Measurements from ENCODE around the gene ZNF598. TPM values are rescaled to one million over a fixed set of nuclear protein-coding genes. Genes with fewer than 3 reads are reported as not detected.

The ZNF598 gene
- total and polyA plus RNA-seq, 7 donors: 12.8 to 57.0 (median 20.3) TPM

GRCh38 chr16:2053211-2053610 lies 43.6 kb upstream of the ZNF598 start:
- no peaks in the 10 kb centered on the region for H3K27me3 ChIP-seq
- no peaks in the 10 kb centered on the region for H3K9me3 ChIP-seq
- peaks cover 0 to 12% (median 10%) of the 10 kb centered on the region in 4 donors for H3K4me1 ChIP-seq
- H3K4me3 ChIP-seq: no peak overlapping the region
- TF ChIP-seq POLR2AphosphoS5 (IDR thresholded peaks at IDR 0.05): no peak
- no peak for TF ChIP-seq POLR2A (IDR thresholded peaks at IDR 0.05)
- TF ChIP-seq, protein P1, sequence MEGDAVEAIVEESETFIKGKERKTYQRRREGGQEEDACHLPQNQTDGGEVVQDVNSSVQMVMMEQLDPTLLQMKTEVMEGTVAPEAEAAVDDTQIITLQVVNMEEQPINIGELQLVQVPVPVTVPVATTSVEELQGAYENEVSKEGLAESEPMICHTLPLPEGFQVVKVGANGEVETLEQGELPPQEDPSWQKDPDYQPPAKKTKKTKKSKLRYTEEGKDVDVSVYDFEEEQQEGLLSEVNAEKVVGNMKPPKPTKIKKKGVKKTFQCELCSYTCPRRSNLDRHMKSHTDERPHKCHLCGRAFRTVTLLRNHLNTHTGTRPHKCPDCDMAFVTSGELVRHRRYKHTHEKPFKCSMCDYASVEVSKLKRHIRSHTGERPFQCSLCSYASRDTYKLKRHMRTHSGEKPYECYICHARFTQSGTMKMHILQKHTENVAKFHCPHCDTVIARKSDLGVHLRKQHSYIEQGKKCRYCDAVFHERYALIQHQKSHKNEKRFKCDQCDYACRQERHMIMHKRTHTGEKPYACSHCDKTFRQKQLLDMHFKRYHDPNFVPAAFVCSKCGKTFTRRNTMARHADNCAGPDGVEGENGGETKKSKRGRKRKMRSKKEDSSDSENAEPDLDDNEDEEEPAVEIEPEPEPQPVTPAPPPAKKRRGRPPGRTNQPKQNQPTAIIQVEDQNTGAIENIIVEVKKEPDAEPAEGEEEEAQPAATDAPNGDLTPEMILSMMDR (IDR thresholded peaks at IDR 0.05): no peak
- TF ChIP-seq EP300 (IDR thresholded peaks at IDR 0.05): no peak
- intact Hi-C loops (cut with DNase I): no loop called here
- no peak overlapping the region for H3K27ac ChIP-seq
- WGBS, 2 donors: 97% methylated on average over 21 of the region's 21 CpGs
- DNase-seq: no peak
- peaks cover 15 to 69% (median 38%) of the 10 kb centered on the region in 4 donors for H3K36me3 ChIP-seq

- H3K27ac ChIP-seq: peak overlapping the region; percentile 79 to 84 (median 82)
- peak overlapping the region; percentile 87 to 95 (median 92) for H3K4me3 ChIP-seq
- peaks cover 0 to 35% (median 28%) of the 10 kb centered on the region in 4 donors for H3K4me1 ChIP-seq
- no peak for DNase-seq
- no peaks in the 10 kb centered on the region for H3K9me3 ChIP-seq
- WGBS, 2 donors: 1% methylated on average over 30 of the region's 30 CpGs
- TF ChIP-seq EP300 (IDR thresholded peaks at IDR 0.05) (no peak), POLR2A (IDR thresholded peaks at IDR 0.05) (no peak), POLR2AphosphoS5 (IDR thresholded peaks at IDR 0.05) (no peak)
- TF ChIP-seq, protein P1 (IDR thresholded peaks at IDR 0.05): no peak
- intact Hi-C loops (cut with DNase I): no loop called here
- peaks cover 12 to 43% (median 17%) of the 10 kb centered on the region in 4 donors for H3K36me3 ChIP-seq
- no peaks in the 10 kb centered on the region for H3K27me3 ChIP-seq
Measured at GRCh38 chr16:2048116-2048543, 38.5 kb upstream of the ZNF598 start.

- no peaks in the 10 kb centered on the region for H3K27me3 ChIP-seq
- intact Hi-C loops (cut with DNase I): loop anchor here (2.0 kb wide), 1 partner anchor 21 kb away; the partner anchor contains the start of gene NHERF2
- peak within 1 kb of the TSS; percentile 87 to 95 (median 92) for H3K4me3 ChIP-seq
- no peaks in the 10 kb centered on the region for H3K9me3 ChIP-seq
- peak; percentile 98 for DNase-seq
- H3K36me3 ChIP-seq: peaks cover 9 to 40% (median 14%) of the 10 kb centered on the region in 4 donors
- TF ChIP-seq POLR2AphosphoS5 (IDR thresholded peaks at IDR 0.05) (peak in 3 of 4 donors; percentile 43 to 78 (median 45)), EP300 (IDR thresholded peaks at IDR 0.05) (no peak)
- TF ChIP-seq, protein P1 (IDR thresholded peaks at IDR 0.05): peak in 3 of 4 experiments; percentile 29 to 48 (median 31)
- whole genome bisulfite sequencing, 2 donors: 0% methylated on average over 81 of the region's 81 CpGs
- peaks cover 0 to 37% (median 30%) of the 10 kb centered on the region in 4 donors for H3K4me1 ChIP-seq
- peak within 1 kb of the TSS; percentile 79 to 84 (median 82) for H3K27ac ChIP-seq
Measured at GRCh38 chr16:2047330-2048115, 37.9 kb upstream of the ZNF598 start, which contains the start of the genes NTHL1 and TSC2. Gene NTHL1, minus strand, starts transcription at chr16:2047834. Its CDS starts 11 bp downstream, at chr16:2047823. Gene TSC2, plus strand, starts transcription at chr16:2047985. Its CDS starts 631 bp downstream, at chr16:2048616.

GRCh38 chr16:2046893-2047329 lies 37.3 kb upstream of the ZNF598 start:
- TF ChIP-seq, protein P1 (IDR thresholded peaks at IDR 0.05): no peak
- TF ChIP-seq POLR2A (IDR thresholded peaks at IDR 0.05): peak in 1 of 2 donors; percentile 40
- TF ChIP-seq POLR2AphosphoS5 (IDR thresholded peaks at IDR 0.05): peak in 3 of 4 donors; percentile 19 to 46 (median 20)
- no peak for TF ChIP-seq EP300 (IDR thresholded peaks at IDR 0.05)
- Histone ChIP-seq H3K36me3 (peaks cover 6 to 35% (median 10%) of the 10 kb centered on the region in 4 donors), H3K4me1 (peaks cover 0 to 40% (median 30%) of the 10 kb centered on the region in 4 donors), H3K4me3 (peak overlapping the region; percentile 87 to 95 (median 92)), H3K27ac (peak overlapping the region; percentile 79 to 84 (median 82)), H3K27me3 (no peaks in the 10 kb centered on the region), H3K9me3 (no peaks in the 10 kb centered on the region)
- intact Hi-C loops (cut with DNase I): loop anchor here (2.0 kb wide), 1 partner anchor 20 kb away; the partner anchor contains the start of gene NHERF2
- no peak for DNase-seq
- WGBS, 2 donors: 7 to 24% methylated on average over 8 of the region's 8 CpGs
